ENCODE results near the gene DEAF1. TPM values are rescaled to one million over a fixed set of nuclear protein-coding genes. Genes with fewer than 3 reads are reported as not detected.
"Not testable (repeated sequence)": the region's sequence is repeated elsewhere in the genome, so short reads cannot be mapped to it uniquely, and the experiment has no call there.

DEAF1 gene
- total RNA-seq, 1 donor from 2014 or later, result 20.6 TPM

- intact Hi-C loops (cut with DNase I), result loop anchor here (5.0 kb wide), 1 partner anchor 74 kb away; the partner anchor contains the start of gene IRF7
- DNase-seq (ENCODE audit: missing footprints), result no peak
- no peak for ATAC-seq
Observed at GRCh38 chr11:690738-691633, 4.0 kb downstream of the DEAF1 start.

GRCh38 chr11:690244-690643 is 4.8 kb downstream of the DEAF1 start:
- intact Hi-C loops (cut with DNase I), result loop anchor here (5.0 kb wide), 1 partner anchor 73 kb away; the partner anchor contains the start of gene IRF7
- ATAC-seq; DNase-seq (ENCODE audit: missing footprints): not testable (repeated sequence)

GRCh38 chr11:689625-690024 is 5.4 kb downstream of the DEAF1 start:
- intact Hi-C loops (cut with DNase I), result loop anchor here (5.0 kb wide), 1 partner anchor 72 kb away; the partner anchor contains the start of gene IRF7
- DNase-seq (ENCODE audit: missing footprints) (no peak), ATAC-seq (no peak)

- ATAC-seq (no peak), DNase-seq (ENCODE audit: missing footprints) (no peak)
- intact Hi-C loops (cut with DNase I), result no loop called here
Observed at GRCh38 chr11:688681-689080, 6.3 kb downstream of the DEAF1 start.

- ATAC-seq, result no peak
- intact Hi-C loops (cut with DNase I), result no loop called here
- DNase-seq (ENCODE audit: missing footprints), result no peak
Observed at GRCh38 chr11:687751-688150, 7.3 kb downstream of the DEAF1 start.

GRCh38 chr11:686451-687243 is 8.4 kb downstream of the DEAF1 start:
- intact Hi-C loops (cut with DNase I), result no loop called here
- ATAC-seq (no peak), DNase-seq (ENCODE audit: missing footprints) (no peak)

- intact Hi-C loops (cut with DNase I), result no loop called here
- DNase-seq (ENCODE audit: missing footprints) (no peak), ATAC-seq (no peak)
Observed at GRCh38 chr11:680970-681369, 14.1 kb downstream of the DEAF1 start.

- intact Hi-C loops (cut with DNase I), result no loop called here
- ATAC-seq, result peak; percentile 83
- DNase-seq (ENCODE audit: missing footprints), result no peak
Observed at GRCh38 chr11:680476-680875, 14.5 kb downstream of the DEAF1 start.

- no peak for ATAC-seq
- intact Hi-C loops (cut with DNase I), result no loop called here
- DNase-seq (ENCODE audit: missing footprints), result no peak
Observed at GRCh38 chr11:679271-680207, 15.5 kb downstream of the DEAF1 start.

- DNase-seq (ENCODE audit: missing footprints) (no peak), ATAC-seq (no peak)
- intact Hi-C loops (cut with DNase I), result no loop called here
Observed at GRCh38 chr11:678297-678696, 16.7 kb downstream of the DEAF1 start.

- intact Hi-C loops (cut with DNase I), result no loop called here
- DNase-seq (ENCODE audit: missing footprints), result no peak
- peak; percentile 10 for ATAC-seq
Observed at GRCh38 chr11:674406-674805, 20.6 kb downstream of the DEAF1 start.

- DNase-seq (ENCODE audit: missing footprints) (no peak), ATAC-seq (no peak)
- intact Hi-C loops (cut with DNase I), result no loop called here
Observed at GRCh38 chr11:673866-674265, 21.2 kb downstream of the DEAF1 start.

- ATAC-seq (peak; percentile 67), DNase-seq (ENCODE audit: missing footprints) (no peak)
- intact Hi-C loops (cut with DNase I), result no loop called here
Observed at GRCh38 chr11:665704-666281, 29.2 kb downstream of the DEAF1 start.

- intact Hi-C loops (cut with DNase I), result no loop called here
- no peak for ATAC-seq
- no peak for DNase-seq (ENCODE audit: missing footprints)
Observed at GRCh38 chr11:665062-665703, 29.8 kb downstream of the DEAF1 start.

GRCh38 chr11:662689-663274 is 32.2 kb downstream of the DEAF1 start:
- ATAC-seq, result peak; percentile 60
- intact Hi-C loops (cut with DNase I), result loop anchor here (2.0 kb wide), 1 partner anchor 66 kb away; no protein-coding TSS in a partner anchor
- peak; percentile 79 for DNase-seq (ENCODE audit: missing footprints)

GRCh38 chr11:660681-661444 is 34.2 kb downstream of the DEAF1 start:
- intact Hi-C loops (cut with DNase I), result no loop called here
- DNase-seq (ENCODE audit: missing footprints), result no peak
- no peak for ATAC-seq

GRCh38 chr11:660281-660680 is 34.7 kb downstream of the DEAF1 start:
- no peak for ATAC-seq
- no peak for DNase-seq (ENCODE audit: missing footprints)
- intact Hi-C loops (cut with DNase I), result no loop called here
